Hematopoietic multipotent progenitor cell treated with erythropoietin and hydrocortisone succinate and interleukin-3 and kit ligand, for 6 days (in vitro differentiated cells): ENCODE results near the gene CD6.

Source experiments
- DNase-seq: peaks from one replicate; pipeline ENCODE4 v3.0.0-alpha.2; 2015

Gene CD6

GRCh38 chr11:60987577-60988277 lies 16.2 kb downstream of the CD6 start:
- DNase-seq = no peak

DNA sequence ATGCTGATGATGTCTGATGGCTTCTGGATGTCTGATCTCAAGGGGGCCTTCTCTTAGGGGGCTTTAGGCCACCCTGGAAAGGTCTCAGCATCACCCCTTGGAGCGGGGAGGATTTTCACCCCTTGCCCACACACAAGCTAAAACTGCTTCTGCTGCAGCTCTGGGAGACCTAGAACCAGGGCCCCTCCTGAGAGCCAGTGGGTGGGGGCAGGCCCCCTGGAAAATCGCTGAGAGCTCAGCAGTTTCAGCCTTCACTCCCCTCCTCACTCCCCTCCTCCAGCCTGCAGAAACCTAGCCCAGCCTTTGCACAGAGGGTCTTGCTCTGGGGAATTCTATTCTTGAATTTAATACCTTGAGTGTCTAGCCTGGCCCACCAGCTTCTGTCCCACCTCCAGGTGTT lies 17.2 kb downstream of the CD6 start:
- no peak for DNase-seq

DNA sequence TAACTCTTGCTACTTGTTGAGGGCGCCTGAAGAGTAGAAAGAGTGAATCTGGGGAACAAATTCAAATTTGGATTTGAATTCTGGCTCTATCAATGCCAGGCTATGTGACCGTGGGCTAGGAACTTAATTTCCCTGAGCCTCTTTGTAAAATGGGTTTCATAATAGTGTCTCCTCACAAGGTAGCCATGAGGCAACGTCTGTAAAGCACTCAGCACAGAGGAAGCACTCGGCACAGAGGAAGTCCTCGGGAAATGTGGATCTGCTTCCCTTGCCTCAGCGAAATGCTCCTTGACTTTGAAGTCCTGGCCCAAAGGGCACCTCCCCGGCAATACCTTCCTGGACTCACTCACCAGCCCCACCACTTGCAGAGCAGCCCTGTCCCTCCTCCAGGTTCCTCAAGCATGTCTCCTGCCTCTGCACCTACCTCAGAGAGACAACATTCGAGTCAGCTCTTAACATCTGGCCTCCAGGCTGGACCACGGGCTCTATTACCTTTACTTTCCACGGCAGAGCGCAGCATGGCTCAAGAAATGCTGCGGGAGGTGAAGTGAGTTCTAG lies 17.7 kb downstream of the CD6 start:
- DNase-seq = no peak

- no peak for DNase-seq
These were observed 20.0 kb downstream of the CD6 start for GRCh38 chr11:60991457-60991856.

DNA sequence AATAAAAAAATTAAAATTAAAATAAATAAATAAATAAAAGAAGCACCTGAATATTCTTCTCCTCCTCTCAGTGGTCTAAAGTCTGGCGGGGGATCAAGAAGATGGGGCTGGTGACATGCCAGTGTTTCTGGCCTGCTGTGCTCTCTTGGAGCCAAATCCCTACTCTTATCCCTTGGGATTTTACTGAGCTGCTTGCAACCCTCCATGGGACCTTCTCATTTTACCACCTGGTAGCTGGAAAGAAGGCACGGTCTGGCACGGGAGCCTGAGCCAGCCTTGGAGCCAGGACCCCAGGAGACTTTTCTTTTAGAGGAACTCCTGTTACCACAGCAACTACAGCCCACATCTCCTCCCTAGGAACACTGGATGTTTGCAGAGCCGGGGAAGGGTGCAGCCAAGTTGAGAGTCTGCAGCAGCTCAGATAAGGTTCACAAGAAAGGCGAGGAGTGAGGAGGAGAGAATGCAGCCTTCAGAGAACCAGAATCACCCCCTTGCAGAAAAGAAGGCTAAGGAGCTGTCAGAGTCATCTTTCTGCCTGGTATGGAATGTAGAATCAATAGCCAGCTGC lies 21.4 kb downstream of the CD6 start:
- peak; percentile 76 for DNase-seq

DNA sequence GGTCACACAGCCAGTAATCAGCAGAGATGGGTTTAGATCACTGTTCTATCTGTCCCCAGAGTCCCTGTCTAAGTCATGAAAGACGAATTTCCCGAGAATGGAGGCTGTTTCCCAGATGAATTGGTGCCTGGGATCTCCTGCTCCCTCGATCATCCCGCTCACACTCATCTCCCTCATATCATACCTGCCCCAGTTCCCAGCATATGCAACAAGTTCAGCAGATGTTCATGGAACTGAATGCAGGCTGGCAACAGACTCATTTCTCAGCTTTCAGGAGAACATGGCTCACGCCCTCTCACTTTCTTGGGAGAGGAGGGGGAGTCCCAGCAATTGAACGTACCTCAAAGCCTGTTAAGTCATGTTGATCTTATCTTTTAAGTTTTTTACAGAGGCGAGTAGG lies 22.1 kb downstream of the CD6 start:
- DNase-seq = no peak

- no peak for DNase-seq
These were observed 23.1 kb downstream of the CD6 start for GRCh38 chr11:60994541-60995080.

DNA sequence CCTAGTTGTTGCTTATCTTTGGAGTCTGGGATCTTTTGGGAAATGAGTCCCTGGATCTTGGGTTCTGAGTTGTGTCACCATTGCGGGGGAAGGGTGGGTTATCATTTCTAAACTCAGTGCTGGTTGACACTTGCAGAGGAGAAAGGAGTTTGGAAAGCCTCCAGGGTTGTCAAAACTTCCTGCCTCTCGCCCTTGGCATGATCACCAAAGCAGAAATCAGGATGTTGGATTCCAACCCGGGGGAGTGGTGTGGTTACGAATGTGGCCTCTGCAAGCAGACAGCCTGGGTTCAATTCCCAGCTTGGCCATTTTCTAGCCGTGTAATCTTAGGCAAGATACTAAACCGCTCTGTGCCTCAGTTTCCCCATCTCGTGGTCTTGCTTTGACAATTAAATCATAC lies 24.3 kb downstream of the CD6 start:
- DNase-seq = no peak

GRCh38 chr11:60996381-60997138 lies 25.1 kb downstream of the CD6 start:
- no peak for DNase-seq

GRCh38 chr11:61000426-61000825 lies 28.9 kb downstream of the CD6 start:
- DNase-seq = no peak

DNA sequence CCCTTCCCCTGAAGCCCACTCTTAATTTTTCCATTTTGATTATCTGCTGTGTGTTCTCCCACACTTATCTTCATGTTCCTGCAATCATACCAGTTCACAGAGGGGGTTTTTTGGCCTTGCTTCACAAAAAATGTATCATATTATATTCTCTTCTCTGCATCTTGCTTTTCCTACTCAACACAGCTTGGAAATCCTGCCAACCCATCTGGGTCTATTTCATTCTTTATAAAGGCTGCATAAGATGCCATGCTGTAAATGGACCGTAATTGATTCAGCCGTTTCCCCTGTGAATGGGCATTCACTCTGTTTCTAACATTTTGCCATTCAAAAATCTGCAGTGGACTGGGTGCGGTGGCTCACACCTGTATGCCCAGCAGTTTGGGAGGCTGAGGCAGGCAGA lies 30.5 kb downstream of the CD6 start:
- DNase-seq = no peak

DNA sequence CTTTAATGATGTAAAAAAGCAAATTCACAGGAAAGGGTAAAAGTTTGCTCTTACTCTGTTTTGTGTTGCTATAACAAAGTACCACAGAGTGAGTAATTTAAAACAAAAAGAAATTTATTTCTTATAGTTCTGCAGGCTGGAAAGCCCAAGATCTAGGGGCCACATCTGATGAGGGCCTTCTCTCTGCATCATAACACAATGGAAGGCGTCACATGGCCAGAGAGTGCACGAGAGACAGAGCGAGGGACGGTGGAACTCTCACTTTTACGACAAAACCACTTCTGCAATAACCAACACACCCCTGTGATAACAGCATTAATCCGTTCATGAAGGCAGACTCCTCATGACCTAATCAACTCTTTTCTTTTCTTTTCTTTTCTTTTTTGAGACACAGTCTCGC lies 31.1 kb downstream of the CD6 start:
- DNase-seq = no peak

GRCh38 chr11:61004180-61004611 lies 32.7 kb downstream of the CD6 start:
- DNase-seq = peak; percentile 22

DNA sequence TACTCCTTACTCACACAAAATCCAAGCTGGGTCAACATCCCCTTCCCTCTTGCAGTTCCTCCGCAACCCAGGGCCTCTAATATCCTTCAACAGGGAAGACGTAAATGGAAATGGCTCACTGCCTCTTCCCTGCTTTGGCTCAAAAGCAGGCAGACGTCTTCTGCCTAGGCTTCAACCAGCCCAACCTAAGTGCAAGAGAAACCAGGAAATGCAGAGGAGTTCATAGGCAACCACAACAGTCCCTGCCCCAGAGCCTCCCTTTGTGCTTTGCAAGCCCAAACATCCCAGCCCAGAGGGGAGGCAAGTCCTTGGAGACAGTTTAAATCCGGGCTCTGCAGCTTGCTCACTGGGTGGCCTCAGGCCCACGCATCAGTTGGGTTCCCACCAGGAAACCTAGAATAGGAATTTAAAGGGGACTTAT lies 33.3 kb downstream of the CD6 start:
- DNase-seq = no peak

- peak; percentile 18 for DNase-seq
These were observed 36.0 kb downstream of the CD6 start for GRCh38 chr11:61007383-61007955.

- no peak for DNase-seq
These were observed 36.7 kb downstream of the CD6 start for GRCh38 chr11:61007956-61008896.

GRCh38 chr11:61008971-61009370 lies 37.5 kb downstream of the CD6 start:
- no peak for DNase-seq

DNA sequence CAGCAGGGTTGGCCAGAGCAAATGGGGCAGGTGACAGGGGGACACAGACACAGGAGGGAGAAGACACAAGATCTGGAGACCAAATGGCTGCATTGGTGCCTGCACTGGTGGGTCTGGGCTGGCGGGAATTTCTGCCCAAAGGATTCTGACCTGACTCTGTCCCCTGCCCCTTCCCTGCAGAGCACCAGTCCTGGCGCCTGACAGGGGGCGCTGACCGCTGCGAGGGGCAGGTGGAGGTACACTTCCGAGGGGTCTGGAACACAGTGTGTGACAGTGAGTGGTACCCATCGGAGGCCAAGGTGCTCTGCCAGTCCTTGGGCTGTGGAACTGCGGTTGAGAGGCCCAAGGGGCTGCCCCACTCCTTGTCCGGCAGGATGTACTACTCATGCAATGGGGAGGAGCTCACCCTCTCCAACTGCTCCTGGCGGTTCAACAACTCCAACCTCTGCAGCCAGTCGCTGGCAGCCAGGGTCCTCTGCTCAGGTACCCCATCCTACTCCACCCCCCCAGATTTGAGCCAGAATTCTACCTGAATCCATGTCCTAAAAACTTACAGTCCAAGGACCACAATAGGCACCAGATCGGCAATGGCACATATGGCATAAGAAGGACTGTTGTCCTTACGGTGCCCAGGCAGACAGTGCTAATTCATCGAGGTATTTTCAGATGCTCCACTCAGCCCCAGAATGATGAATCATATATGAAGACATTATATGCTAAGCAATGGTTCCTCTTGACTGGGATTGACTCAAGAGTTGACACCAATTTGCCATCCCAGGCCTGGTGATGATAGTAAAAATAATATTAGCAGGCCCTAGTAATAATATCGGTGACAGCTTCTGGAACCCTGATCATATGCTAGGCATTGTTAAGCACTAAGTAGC lies 38.2 kb downstream of the CD6 start:
- no peak for DNase-seq

GRCh38 chr11:61010466-61011228 lies 39.2 kb downstream of the CD6 start:
- no peak for DNase-seq

- DNase-seq = no peak
These were observed 39.9 kb downstream of the CD6 start for GRCh38 chr11:61011229-61011870.
